Caki2 (cell line): ENCODE measurements around the gene FXYD5. TPM values are rescaled to one million over a fixed set of nuclear protein-coding genes. Genes with fewer than 3 reads are reported as not detected.
"Not testable (repeated sequence)": the region's sequence is repeated elsewhere in the genome, so short reads cannot be mapped to it uniquely, and the experiment has no call there.

Experiments used
- DNase-seq: peaks from one replicate; pipeline ENCODE4 v3.0.0-alpha.2; 2015; ENCODE audit warnings: low read depth
- in situ Hi-C: cut with HindIII; loops from 2 replicates; pipeline ENCODE4 v1.10.0; 2016; ENCODE audit warnings: low sequenced_read_pairs, low pct_unique_long_range_greater_than_20kb, mixed read lengths
- total RNA-seq: library from RNA; depleted of rRNA; stranded (reverse); fragments of >200 nt; shearing (Covaris generic); gene quantifications from 2 replicates; pipeline ENCODE4 v1.2.3, GENCODE V29; 2014; ENCODE audit warnings: low replicate concordance

FXYD5 gene
- total RNA-seq, 1 experiment from 2014 or later: 43.7 TPM

DNA sequence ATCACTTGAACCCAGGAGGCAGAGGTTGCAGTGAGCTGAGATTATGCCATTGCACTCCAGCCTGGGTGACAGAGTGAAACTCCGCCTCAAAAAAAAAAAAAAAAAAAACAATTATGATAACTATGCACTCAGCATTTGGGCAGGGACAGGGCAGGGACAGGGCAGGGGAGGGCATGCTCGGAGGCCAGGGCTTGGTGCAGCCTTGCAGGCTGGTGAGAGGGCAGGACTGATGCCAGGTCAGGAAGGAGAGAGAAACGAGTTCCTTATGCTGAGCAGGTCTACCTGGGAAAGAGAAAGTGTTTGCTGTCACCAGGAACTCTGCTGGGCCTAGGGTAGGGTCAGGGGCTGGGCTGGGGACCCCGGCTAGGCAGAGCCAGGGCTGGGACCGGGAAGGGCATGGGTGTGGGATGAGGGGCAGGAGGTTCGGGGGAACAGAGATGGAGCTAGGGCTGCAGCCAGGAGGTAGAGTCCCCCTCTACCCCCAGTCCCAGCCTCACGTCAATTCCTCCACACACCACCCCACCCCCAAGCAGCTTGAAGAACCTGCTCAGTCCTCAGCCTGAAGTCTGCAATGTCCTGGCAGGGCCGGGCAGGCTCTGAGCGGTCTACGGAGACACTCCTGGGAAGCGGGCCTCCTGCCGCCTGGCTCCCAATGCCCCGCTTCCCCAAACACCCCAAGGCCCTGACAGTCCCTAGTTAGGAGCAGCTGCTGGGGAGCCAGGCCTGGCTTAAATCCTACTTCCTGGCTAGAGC, 36.1 kb upstream of the FXYD5 start:
- no peak for DNase-seq
- in situ Hi-C loops: no loop called here

GRCh38 chr19:35119091-35119490, 35.4 kb upstream of the FXYD5 start:
- in situ Hi-C loops: no loop called here
- no peak for DNase-seq

DNA sequence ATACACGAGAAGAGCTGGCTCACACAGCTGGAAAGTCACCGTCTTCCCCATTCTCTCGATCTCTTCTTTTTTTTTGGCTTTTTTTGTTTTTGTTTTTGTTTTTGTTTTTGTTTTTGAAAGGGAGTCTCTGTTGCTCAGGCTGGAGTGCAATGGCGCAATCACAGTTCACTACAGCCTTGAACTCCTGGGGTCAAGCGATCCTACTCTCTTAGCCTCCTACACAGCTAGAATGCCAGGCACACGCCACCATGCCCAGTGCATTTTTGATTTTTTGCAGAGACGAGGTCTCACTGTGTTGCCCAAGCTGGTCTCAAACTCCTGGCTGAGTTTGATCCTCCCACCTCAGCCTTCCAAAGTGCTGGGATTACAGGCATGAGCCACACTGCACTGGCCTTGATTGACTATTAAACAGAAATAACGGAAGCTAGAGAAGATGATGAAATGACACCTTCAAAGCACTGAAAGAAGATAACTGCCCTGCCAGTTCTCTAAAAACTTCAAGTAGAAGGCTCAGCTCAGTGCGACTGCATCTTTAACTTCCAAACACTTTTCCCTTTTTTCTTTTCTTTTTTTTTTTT, 34.9 kb upstream of the FXYD5 start:
- in situ Hi-C loops: no loop called here
- DNase-seq: no peak

DNA sequence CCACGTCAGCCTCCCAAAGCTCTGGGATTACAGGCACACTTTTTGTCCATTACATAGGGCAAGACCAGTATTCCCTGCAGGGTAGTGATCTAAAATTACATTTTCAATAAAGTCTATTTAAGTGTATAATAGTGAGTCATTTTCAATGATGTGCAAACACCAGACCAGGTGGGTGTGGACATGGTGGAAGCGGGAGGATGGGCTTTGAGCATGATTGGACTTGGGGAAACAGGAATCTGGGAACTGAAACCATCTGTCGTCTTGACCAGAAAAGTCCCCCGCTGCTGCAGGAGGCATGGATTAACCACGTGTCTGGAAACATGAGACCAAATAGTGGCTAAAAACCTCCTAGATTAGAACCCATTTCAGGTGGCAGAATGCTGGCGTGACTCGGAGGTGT, 34.0 kb upstream of the FXYD5 start:
- peak; percentile 42 for DNase-seq
- in situ Hi-C loops: no loop called here

GRCh38 chr19:35120898-35121297, 33.6 kb upstream of the FXYD5 start:
- in situ Hi-C loops: no loop called here
- no peak for DNase-seq

- no peak for DNase-seq
- in situ Hi-C loops: no loop called here
These were observed 31.6 kb upstream of the FXYD5 start for GRCh38 chr19:35122687-35123551.

DNA sequence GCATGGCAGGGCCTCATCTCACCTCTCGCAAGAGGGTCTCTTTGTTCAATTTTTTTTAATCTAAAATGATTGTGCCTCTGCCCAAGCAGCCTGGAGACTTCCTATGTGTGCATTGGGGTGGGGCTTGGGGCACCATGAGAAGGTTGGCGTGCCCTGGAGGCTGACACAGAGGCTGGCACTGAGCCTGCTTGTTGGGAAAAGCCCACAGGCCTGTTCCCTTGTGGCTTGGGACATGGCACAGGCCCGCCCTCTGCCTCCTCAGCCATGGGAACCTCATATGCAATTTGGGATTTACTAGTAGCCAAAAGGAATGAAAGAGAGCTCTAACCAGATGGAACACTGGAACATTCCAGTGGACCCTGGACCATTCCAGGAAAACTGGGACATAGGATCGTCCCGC, 31.0 kb upstream of the FXYD5 start:
- DNase-seq: peak; percentile 17
- in situ Hi-C loops: no loop called here

GRCh38 chr19:35124098-35125060, 30.2 kb upstream of the FXYD5 start:
- in situ Hi-C loops: no loop called here
- DNase-seq: peak; percentile 87

DNA sequence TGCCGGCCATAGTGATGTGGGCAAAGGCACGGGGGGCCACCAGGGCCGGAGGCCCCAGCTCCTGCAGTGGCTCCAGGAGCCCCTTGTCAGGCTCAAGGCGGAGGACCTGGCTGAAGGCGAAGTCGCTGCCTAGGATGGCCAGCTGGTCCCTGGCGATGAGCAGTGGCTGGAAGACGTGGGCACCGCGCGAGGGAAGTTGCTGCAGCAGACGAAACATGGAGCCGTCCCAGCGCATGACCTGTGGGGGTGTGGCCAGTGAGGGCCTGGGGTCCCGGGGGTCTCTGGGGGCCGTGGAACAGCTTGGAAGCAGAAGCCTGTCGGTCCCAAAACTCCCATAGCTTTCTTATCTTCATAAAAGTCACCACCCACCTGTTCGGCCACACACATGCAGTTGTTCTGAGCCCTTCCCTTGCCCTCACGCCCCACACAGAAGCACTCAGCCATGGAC, 29.2 kb upstream of the FXYD5 start:
- DNase-seq: no peak
- in situ Hi-C loops: no loop called here

DNA sequence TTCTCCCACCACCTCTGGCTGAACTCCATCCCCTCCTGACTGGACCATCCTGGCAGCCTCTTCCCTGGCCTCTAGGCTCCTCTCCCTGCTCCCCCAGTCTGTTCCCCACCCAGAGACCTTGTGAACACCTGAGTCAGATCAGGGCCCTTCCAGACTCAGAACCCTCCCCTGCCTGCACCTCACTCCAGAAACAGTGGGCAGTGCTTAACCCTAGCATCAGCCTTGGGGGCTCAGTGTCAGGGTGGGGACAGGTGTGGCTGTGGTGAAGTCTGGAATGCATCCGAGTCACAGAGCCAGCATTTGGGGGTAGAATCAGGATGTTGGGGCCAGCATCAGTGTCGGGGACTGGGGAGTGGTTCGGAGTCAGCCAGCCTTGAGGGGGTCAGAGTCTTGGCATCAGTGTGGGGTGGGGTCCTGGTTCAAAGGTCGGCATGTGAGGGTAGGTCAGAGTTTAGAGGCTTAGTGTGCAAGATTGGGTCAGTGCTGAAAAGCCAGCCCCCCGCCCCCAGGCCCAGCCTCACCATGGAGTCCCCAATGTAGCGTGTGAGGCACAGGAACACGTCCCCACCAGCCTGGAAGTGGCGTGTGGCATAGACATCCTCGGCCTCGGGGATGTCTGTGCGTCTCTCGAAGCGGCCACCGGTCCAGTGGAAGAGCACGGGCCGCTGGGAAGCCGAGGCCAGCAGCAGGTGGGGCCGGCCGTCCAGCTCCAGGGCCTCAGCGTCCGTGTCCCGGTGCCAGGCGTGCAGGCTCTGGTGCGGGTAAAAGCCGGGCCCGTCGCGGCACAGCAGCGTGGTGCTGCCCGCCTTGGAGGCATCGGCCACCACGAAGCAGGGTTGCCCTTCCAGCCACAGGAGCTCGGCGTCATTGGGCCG, 28.5 kb upstream of the FXYD5 start:
- in situ Hi-C loops: no loop called here
- DNase-seq: no peak

GRCh38 chr19:35126624-35126959, 27.9 kb upstream of the FXYD5 start:
- in situ Hi-C loops: no loop called here
- DNase-seq: no peak

DNA sequence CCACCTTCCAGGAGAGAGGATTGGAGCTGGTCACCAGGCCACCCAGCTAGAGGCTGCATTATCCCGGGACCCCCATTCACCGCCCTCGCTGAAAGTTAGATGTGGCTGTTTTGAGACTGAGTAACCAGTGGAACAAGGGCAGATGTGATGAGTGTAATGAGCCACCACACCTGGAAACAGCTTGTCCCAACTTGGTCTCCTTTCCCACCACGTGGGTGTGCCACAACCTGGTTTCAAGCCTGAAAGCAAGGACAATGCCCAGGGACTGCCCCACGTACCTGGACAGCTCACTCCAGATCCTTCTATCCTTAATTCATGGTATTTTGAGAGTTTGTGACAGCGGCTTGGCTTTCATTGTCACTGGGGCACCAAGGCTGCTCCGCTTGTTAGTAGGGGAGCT, 26.7 kb upstream of the FXYD5 start:
- in situ Hi-C loops: no loop called here
- DNase-seq: no peak

- in situ Hi-C loops: no loop called here
These were observed 26.0 kb upstream of the FXYD5 start for GRCh38 chr19:35128398-35129057.

DNA sequence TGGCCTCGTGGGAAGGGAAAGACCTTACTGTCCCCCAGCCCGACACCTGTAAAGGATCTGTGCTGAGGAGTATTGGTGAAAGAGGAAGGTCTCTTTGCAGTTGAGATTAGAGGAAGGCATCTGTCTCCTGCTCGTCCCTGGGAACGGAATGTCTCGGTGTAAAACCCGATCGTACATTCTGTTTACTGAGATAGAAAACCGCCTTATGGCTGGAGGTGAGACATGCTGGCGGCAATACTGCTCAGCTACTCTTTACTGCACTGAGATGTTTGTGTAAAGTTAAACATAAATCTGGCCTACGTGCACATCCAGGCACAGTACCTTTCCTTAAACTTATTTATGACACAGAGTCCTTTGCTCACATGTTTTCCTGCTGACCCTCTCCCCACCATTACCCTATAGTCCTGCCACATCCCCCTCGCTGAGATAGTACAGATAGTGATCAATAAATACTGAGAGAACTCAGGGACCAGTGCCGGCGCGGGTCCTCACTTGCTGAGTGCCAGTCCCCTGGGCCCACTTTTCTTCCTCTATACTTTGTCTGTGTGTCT, 24.7 kb upstream of the FXYD5 start:
- in situ Hi-C loops: not testable (repeated sequence)
- peak; percentile 19 for DNase-seq

More at GRCh38 chr19:35128398-35129057, 26.0 kb upstream of the FXYD5 start:
- no peak for DNase-seq

- in situ Hi-C loops: no loop called here
- DNase-seq: no peak
These were observed 23.5 kb upstream of the FXYD5 start for GRCh38 chr19:35130761-35131720.

GRCh38 chr19:35132254-35132653, 22.3 kb upstream of the FXYD5 start:
- no peak for DNase-seq
- in situ Hi-C loops: no loop called here
